K562 (cell line): ENCODE data around the gene CACNA2D2. TPM values are rescaled to one million over a fixed set of nuclear protein-coding genes. Genes with fewer than 3 reads are reported as not detected.
A peak's percentile ranks its signal among the peaks of the same experiment; 100 is the strongest.

Experiments used
- CREB3L1 ChIP-seq: fragments of 450-650 bp; IDR thresholded peaks from 2 replicates; pipeline ENCODE4 v1.6.1; 2014; ENCODE audit warnings: low read depth, mild to moderate bottlenecking, moderate library complexity, borderline replicate concordance
- CREM ChIP-seq: IDR thresholded peaks from 2 replicates; pipeline ENCODE4 v1.6.1; 2014; ENCODE audit warnings: antibody characterized with exemption, low read depth
- ETV5 ChIP-seq: sonication (generic); formaldehyde crosslinking; IDR thresholded peaks from 2 replicates; pipeline ENCODE4 v1.4.0; 2020; ENCODE audit warnings: low read depth, mild to moderate bottlenecking, missing genetic modification reagents
- HNRNPL ChIP-seq: fragments of 200-400 bp; formaldehyde crosslinking; IDR thresholded peaks from 2 replicates; pipeline ENCODE4 v1.6.1; 2017; ENCODE audit warnings: low read depth, mild to moderate bottlenecking, low read length
- JUNB ChIP-seq: fragments of 450-650 bp; formaldehyde crosslinking; conservative IDR thresholded peaks from 2 replicates; pipeline ENCODE4 v1.4.0; 2020; ENCODE audit warnings: mild to moderate bottlenecking
- LCOR ChIP-seq: sonication (generic); formaldehyde crosslinking; IDR thresholded peaks from 2 replicates; pipeline ENCODE4 v1.8.0; 2022; ENCODE audit warnings: mild to moderate bottlenecking, missing genetic modification reagents
- NR1H2 ChIP-seq: sonication (generic); formaldehyde crosslinking; IDR thresholded peaks from 2 replicates; pipeline ENCODE4 v1.4.0; 2020; ENCODE audit warnings: mild to moderate bottlenecking, missing genetic modification reagents
- ZBED1 ChIP-seq: IDR thresholded peaks from 2 replicates; pipeline ENCODE4 v1.6.1; 2014
- ZBTB33 ChIP-seq: sonication (generic); formaldehyde crosslinking; IDR thresholded peaks from 2 replicates; pipeline ENCODE4 v1.8.1; 2023; ENCODE audit warnings: mild to moderate bottlenecking, missing genetic modification reagents
- ZBTB40 ChIP-seq, 2 experiments: fragments of 450-650 bp in 1 of 2; sonication (generic) in 1 of 2; formaldehyde crosslinking in 1 of 2; IDR thresholded peaks; 2 replicates each; pipeline versions ENCODE4 v1.7.1 to v1.9.0; 2016 to 2022; ENCODE audit warnings: inconsistent platforms in 1 of 2, mild to moderate bottlenecking in 1 of 2, missing genetic modification reagents in 1 of 2
- polyA plus RNA-seq, 8 experiments: library from polyadenylated mRNA; depleted of rRNA in 4 of 8; stranded (reverse) in 5 of 8; unstranded in 3 of 8; fragments of >200 nt; fragmentation: Nextera tagmentation in 2 of 8; fragmentation: Illumina TruSeq in 1 of 8; extraction: Ambion mirVana in 2 of 8; extraction: Trizol in 1 of 8; gene quantifications; 2 replicates each; pipeline versions ENCODE4 v1.2.1 to v1.2.3, GENCODE V29; 2011 to 2014; ENCODE audit warnings: inconsistent platforms in 1 of 8, missing spikeins in 1 of 8
- total RNA-seq, 7 experiments: library from RNA; depleted of rRNA in 6 of 7; stranded (reverse); fragments of >200 nt in 6 of 7; fragmentation: Illumina TruSeq in 2 of 7; extraction: Trizol in 2 of 7; gene quantifications; 2 replicates each; pipeline versions ENCODE4 v1.2.1 to v1.2.3, GENCODE V29; 2011 to 2021; ENCODE audit warnings: low replicate concordance in 1 of 7

The CACNA2D2 gene
- total and polyA plus RNA-seq, 9 of the 15 experiments (the other 6 are each of a cell fraction or from before 2014, with no cell fraction given), result 0.11 to 0.58 (median 0.36) TPM; not detected in 2

GRCh38 chr3:50525987-50526386, 22.6 kb upstream of the CACNA2D2 start (continued):
- TF ChIP-seq NR1H2, result no peak
- TF ChIP-seq ETV5 (CRISPR knock-in tag), result peak; percentile 49; the same call in 1 of the 2 replicates
- TF ChIP-seq LCOR (CRISPR knock-in tag), result 0 out of 2 replicates have a peak, but pooled peaks have one; percentile 21
- peak; percentile 62; the same call in 1 of the 2 replicates for TF ChIP-seq CREM
- TF ChIP-seq ZBTB33 (CRISPR knock-in tag), result peak; percentile 39; the same call in 1 of the 2 replicates
- TF ChIP-seq ZBED1, result no peak
- peak; percentile 56; the same call in 1 of the 2 replicates for TF ChIP-seq CREB3L1
- no peak for TF ChIP-seq HNRNPL
- TF ChIP-seq ZBTB40 (IDR thresholded peaks at IDR 0.05), result no peak
- TF ChIP-seq ZBTB40 (CRISPR knock-in tag; IDR thresholded peaks at IDR 0.05), result 0 out of 2 replicates have a peak, but pooled peaks have one; percentile 20
- TF ChIP-seq JUNB (CRISPR knock-in tag), result no peak
